ENCODE results near the gene NEDD8. TPM values are rescaled to one million over a fixed set of nuclear protein-coding genes. Genes with fewer than 3 reads are reported as not detected.

The NEDD8 gene
- total and polyA plus RNA-seq, 2 of the 4 experiments (the other 2 are of a cell fraction), result 167 to 375 TPM

GRCh38 chr14:24185026-24185425 is 47.1 kb downstream of the NEDD8 start:
- Histone ChIP-seq H3K4me2 (ENCODE audit: low read depth, low read length) (no peak overlapping the region), H2BK15ac (ENCODE audit: low read depth, low read length) (no peak overlapping the region), H3K9me1 (ENCODE audit: insufficient read depth, low read length) (peaks cover 18% of the 10 kb centered on the region), H4K5ac (ENCODE audit: low read depth, low read length) (no peak overlapping the region), H4K91ac (ENCODE audit: insufficient read depth, low read depth, low read length) (no peak overlapping the region), H3K4me1 (ENCODE audit: control insufficient read depth, insufficient read depth, low read length) (peaks cover 4% of the 10 kb centered on the region), H2BK20ac (ENCODE audit: low read depth, low read length) (no peak overlapping the region), H2AK5ac (ENCODE audit: low read depth, low read length) (no peak overlapping the region), H2BK5ac (ENCODE audit: low read depth, low read length, poor library complexity, severe bottlenecking) (no peak overlapping the region), H3K27me3 (ENCODE audit: control insufficient read depth, insufficient read depth, low read length) (no peaks in the 10 kb centered on the region), H3K4me3 (ENCODE audit: insufficient read depth, low read depth, low read length) (no peak overlapping the region), H3K9me3 (ENCODE audit: control insufficient read depth, insufficient read depth, low read length) (no peaks in the 10 kb centered on the region), H3K9ac (ENCODE audit: low read depth, low read length) (no peak overlapping the region), H3K56ac (ENCODE audit: extremely low read depth, insufficient read depth, low read length) (no peak overlapping the region), H3K18ac (ENCODE audit: low read depth, low read length) (no peak overlapping the region), H2AK9ac (replicated peaks; ENCODE audit: low read depth, low read length, poor library complexity) (no peak overlapping the region), H4K8ac (ENCODE audit: low read depth in 2 of 2, low read length in 2 of 2) (no peak overlapping the region), H2BK120ac (ENCODE audit: low read depth, low read length) (no peak overlapping the region), H3K14ac (replicated peaks; ENCODE audit: low read depth, low read length) (no peak overlapping the region), H3K4ac (ENCODE audit: low read depth, low read length) (no peak overlapping the region), H3K23ac (ENCODE audit: low read depth, low read length) (no peak overlapping the region), H3K27ac (ENCODE audit: insufficient read depth, low read length) (no peak overlapping the region), H3K79me1 (ENCODE audit: low read depth in 1 of 2, low read length in 2 of 2) (peaks cover 13 to 43% of the 10 kb centered on the region in 2 experiments), H3K36me3 (ENCODE audit: control insufficient read depth, insufficient read depth, low read length) (peaks cover 63% of the 10 kb centered on the region), H4K20me1 (ENCODE audit: insufficient read depth, low read length) (no peaks in the 10 kb centered on the region), H2AFZ (replicated peaks; ENCODE audit: low read length, poor library complexity) (no peak overlapping the region)
- DNase-seq, result no peak
- ATAC-seq (ENCODE audit: low read depth), result no peak
- TF ChIP-seq SMC3 (IDR thresholded peaks at IDR 0.05; ENCODE audit: low read depth, low read length) (no peak), NFE2L2 (IDR thresholded peaks at IDR 0.05; ENCODE audit: low read depth, low read length) (no peak), BHLHE40 (IDR thresholded peaks at IDR 0.05; ENCODE audit: low read depth, low read length) (no peak), CEBPB (IDR thresholded peaks at IDR 0.05; ENCODE audit: low read depth, low read length) (no peak), MAZ (IDR thresholded peaks at IDR 0.05; ENCODE audit: borderline replicate concordance, low read depth, low read length) (no peak), CHD1 (IDR thresholded peaks at IDR 0.05; ENCODE audit: low read depth, low read length) (no peak), RCOR1 (IDR thresholded peaks at IDR 0.05; ENCODE audit: insufficient replicate concordance, low read length) (no peak), CTCF (conservative IDR thresholded peaks at IDR 0.05; ENCODE audit: low read depth, low read length) (no peak), FOS (IDR thresholded peaks at IDR 0.05; ENCODE audit: low read depth, low read length) (no peak), POLR2A (IDR thresholded peaks at IDR 0.05; ENCODE audit: low read depth, low read length) (no peak), MAFK (IDR thresholded peaks at IDR 0.05; ENCODE audit: low read depth, low read length) (no peak)
- BruUV-seq (replicated peaks), result no TSS peak
- ChIA-PET CTCF (no interaction called here), POLR2A (ENCODE audit: unreplicated experiment) (no interaction called here)
- intact Hi-C loops (cut with micrococcal nuclease) (no loop called here), dilution Hi-C loops (cut with HindIII; ENCODE audit: low sequenced_read_pairs, unreplicated experiment) (no loop called here), in situ Hi-C loops (cut with MboI; ENCODE audit: low sequenced_read_pairs) (no loop called here)
- WGBS, 2 experiments (ENCODE audit: extremely low coverage in 2 of 2, insufficient read length in 1 of 2), result 94% methylated on average over 3 of the region's 7 CpGs; no CpG with 5 or more reads in 1 of the 2 experiments

Measured in IMR-90 (cell line).